ENCODE measurements around the gene GPR153. TPM values are rescaled to one million over a fixed set of nuclear protein-coding genes. Genes with fewer than 3 reads are reported as not detected.

GPR153 gene
- total and polyA plus RNA-seq, 2 of the 13 experiments (the other 11 are each of a cell fraction or from before 2014, with no cell fraction given), result 0.22 to 0.31 TPM

GRCh38 chr1:6269296-6269695 lies 8.4 kb upstream of the GPR153 start:
- Histone ChIP-seq H3K36me3 (replicated peaks in 1 of 2; ENCODE audit: control insufficient read depth in 1 of 2, insufficient read depth in 2 of 2, low read length in 2 of 2) (0 out of 5 replicates have a peak, but pooled peaks cover 1 to 6% of the 10 kb centered on the region in 2 experiments), H3K9ac (ENCODE audit: insufficient read depth, low read depth, low read length) (no peak overlapping the region), H3K4me1 (ENCODE audit: insufficient read depth, low read length) (peaks cover 11% of the 10 kb centered on the region), H3K27ac (ENCODE audit: extremely low read length, insufficient read depth, low read length) (no peak overlapping the region), H3K79me2 (ENCODE audit: insufficient read depth, low read length) (no peaks in the 10 kb centered on the region), H3K4me3 (replicated peaks in 1 of 3; ENCODE audit: insufficient read depth in 1 of 3, low read depth in 2 of 3, low read length in 3 of 3) (no peak overlapping the region), H3K4me2 (ENCODE audit: low read depth, low read length) (no peak overlapping the region), H2AFZ (ENCODE audit: low read length) (no peak overlapping the region), H3K27me3 (ENCODE audit: control insufficient read depth in 1 of 2, insufficient read depth in 2 of 2, low read length in 2 of 2) (no peaks in the 10 kb centered on the region; a peak in 1 of 5 replicates), H4K20me1 (ENCODE audit: insufficient read depth, low read length) (no peaks in the 10 kb centered on the region), H3K9me3 (ENCODE audit: low read length) (no peaks in the 10 kb centered on the region)
- in situ Hi-C loops (cut with HindIII; ENCODE audit: extremely low pct_ligation_motif_present, low pct_unique_long_range_greater_than_20kb) (no loop called here), intact Hi-C loops (cut with micrococcal nuclease; ENCODE audit: unreplicated experiment) (no loop called here)
- CTCF ChIA-PET (ENCODE audit: low intra/inter-chr PET ratio, low total read pairs), result no interaction called here
- no TSS peak for BruUV-seq (replicated peaks)
- ATAC-seq, result no peak
- FAIRE-seq, result no peak
- no peak for DNase-seq (ENCODE audit: low spot score)
- POLR2A ChIA-PET, result no interaction called here
- no peak for TF ChIP-seq ZNF224 (CRISPR knock-in tag; IDR thresholded peaks at IDR 0.05)
- TF ChIP-seq SYNCRIP (IDR thresholded peaks at IDR 0.05; ENCODE audit: insufficient read depth, low read depth, low read length), result no peak
- WGBS (ENCODE audit: low lambda C conversion rate), result 95% methylated on average over 7 of the region's 14 CpGs

DNA sequence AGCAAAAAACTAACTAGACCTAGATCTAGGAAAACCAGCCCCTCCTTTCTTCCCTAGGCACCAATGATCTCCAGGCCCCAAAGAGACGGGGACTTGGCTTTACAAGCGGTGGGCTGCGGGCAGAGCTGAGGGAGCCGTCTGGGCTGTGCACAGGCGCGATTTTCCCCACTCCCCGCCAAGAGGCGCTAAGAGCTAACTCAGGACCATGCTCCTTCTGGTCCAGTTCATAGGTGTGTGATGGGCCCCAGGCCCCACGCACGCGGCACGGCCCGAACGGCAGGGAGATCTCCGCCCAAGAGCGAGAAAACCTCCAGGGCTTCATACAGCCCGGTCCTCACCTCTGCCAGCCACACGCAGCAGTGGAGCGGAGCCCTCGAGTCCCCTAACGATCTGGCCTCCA lies 7.5 kb upstream of the GPR153 start:
- Histone ChIP-seq H4K20me1 (ENCODE audit: insufficient read depth, low read length) (no peaks in the 10 kb centered on the region), H3K9ac (ENCODE audit: insufficient read depth, low read depth, low read length) (no peak overlapping the region), H3K79me2 (ENCODE audit: insufficient read depth, low read length) (no peaks in the 10 kb centered on the region), H2AFZ (ENCODE audit: low read length) (no peak overlapping the region), H3K9me3 (ENCODE audit: low read length) (no peaks in the 10 kb centered on the region), H3K36me3 (replicated peaks in 1 of 2; ENCODE audit: control insufficient read depth in 1 of 2, insufficient read depth in 2 of 2, low read length in 2 of 2) (0 out of 5 replicates have a peak, but pooled peaks cover 1 to 6% of the 10 kb centered on the region in 2 experiments), H3K4me2 (ENCODE audit: low read depth, low read length) (no peak overlapping the region), H3K27ac (ENCODE audit: extremely low read length, insufficient read depth, low read length) (no peak overlapping the region), H3K4me3 (replicated peaks in 1 of 3; ENCODE audit: insufficient read depth in 1 of 3, low read depth in 2 of 3, low read length in 3 of 3) (no peak overlapping the region), H3K4me1 (ENCODE audit: insufficient read depth, low read length) (peaks cover 11% of the 10 kb centered on the region), H3K27me3 (ENCODE audit: control insufficient read depth in 1 of 2, insufficient read depth in 2 of 2, low read length in 2 of 2) (no peaks in the 10 kb centered on the region; a peak in 1 of 5 replicates)
- FAIRE-seq, result no peak
- BruUV-seq (replicated peaks), result no TSS peak
- intact Hi-C loops (cut with micrococcal nuclease; ENCODE audit: unreplicated experiment), result no loop called here
- in situ Hi-C loops (cut with HindIII; ENCODE audit: extremely low pct_ligation_motif_present, low pct_unique_long_range_greater_than_20kb), result no loop called here
- ATAC-seq, result no peak
- ChIA-PET POLR2A (no interaction called here), CTCF (ENCODE audit: low intra/inter-chr PET ratio, low total read pairs) (no interaction called here)
- WGBS (ENCODE audit: low lambda C conversion rate), result 99% methylated on average over 7 of the region's 21 CpGs
- TF ChIP-seq ZNF383 (CRISPR knock-in tag; IDR thresholded peaks at IDR 0.05; ENCODE audit: borderline replicate concordance) (no peak), EP300 (IDR thresholded peaks at IDR 0.05; ENCODE audit: low read depth in 2 of 2, low read length in 2 of 2) (no peak), EP300 (CRISPR knock-in tag; IDR thresholded peaks at IDR 0.05; ENCODE audit: borderline replicate concordance) (no peak), SAP130 (CRISPR knock-in tag; IDR thresholded peaks at IDR 0.05; ENCODE audit: low read depth) (no peak), ZNF878 (CRISPR knock-in tag; IDR thresholded peaks at IDR 0.05) (no peak)
- DNase-seq (ENCODE audit: low spot score), result no peak

Data from HepG2 (cell line).